ENCODE measurements around the gene SEC22B. TPM values are rescaled to one million over a fixed set of nuclear protein-coding genes. Genes with fewer than 3 reads are reported as not detected.
A peak's percentile ranks its signal among the peaks of the same experiment; 100 is the strongest.
"Not testable (repeated sequence)": the region's sequence is repeated elsewhere in the genome, so short reads cannot be mapped to it uniquely, and the experiment has no call there.

SEC22B gene
- total RNA-seq, 1 donor from 2014 or later, result 12.4 TPM

DNA sequence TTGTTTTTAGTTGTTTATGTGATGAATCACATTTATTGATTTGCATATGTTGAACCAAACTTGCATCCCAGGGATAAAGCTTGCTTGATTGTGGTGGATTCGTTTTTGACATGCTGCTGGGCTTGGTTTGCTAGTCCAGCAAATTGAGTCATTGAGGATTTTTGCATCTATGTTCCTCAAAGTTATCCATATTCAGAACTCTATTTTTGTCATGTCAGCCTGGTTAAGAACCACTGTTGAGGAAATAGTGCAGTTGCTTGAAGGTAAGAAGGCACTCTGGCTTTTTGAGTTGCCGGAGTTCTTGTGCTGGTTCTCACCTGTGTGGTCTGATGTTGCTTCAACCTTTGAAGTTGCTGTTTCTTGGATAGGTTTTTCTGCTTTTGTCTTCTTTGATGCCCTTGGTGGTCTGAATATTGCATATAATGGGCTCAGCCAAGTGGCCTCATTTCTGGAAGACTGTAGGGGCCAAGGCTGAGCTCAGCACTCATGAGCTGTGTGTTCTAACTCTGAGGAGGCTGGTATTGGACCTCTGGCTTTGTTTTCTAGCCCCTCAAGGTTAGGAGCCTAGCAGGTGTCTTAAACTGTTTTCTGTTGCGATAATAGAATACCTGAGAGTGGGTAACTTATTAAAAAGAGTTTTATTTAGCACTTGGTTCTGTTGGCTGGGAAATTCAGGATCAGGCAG lies 26.0 kb downstream of the SEC22B start:
- intact Hi-C loops (cut with DNase I); DNase-seq; ATAC-seq (ENCODE audit: poor library complexity): not testable (repeated sequence)

DNA sequence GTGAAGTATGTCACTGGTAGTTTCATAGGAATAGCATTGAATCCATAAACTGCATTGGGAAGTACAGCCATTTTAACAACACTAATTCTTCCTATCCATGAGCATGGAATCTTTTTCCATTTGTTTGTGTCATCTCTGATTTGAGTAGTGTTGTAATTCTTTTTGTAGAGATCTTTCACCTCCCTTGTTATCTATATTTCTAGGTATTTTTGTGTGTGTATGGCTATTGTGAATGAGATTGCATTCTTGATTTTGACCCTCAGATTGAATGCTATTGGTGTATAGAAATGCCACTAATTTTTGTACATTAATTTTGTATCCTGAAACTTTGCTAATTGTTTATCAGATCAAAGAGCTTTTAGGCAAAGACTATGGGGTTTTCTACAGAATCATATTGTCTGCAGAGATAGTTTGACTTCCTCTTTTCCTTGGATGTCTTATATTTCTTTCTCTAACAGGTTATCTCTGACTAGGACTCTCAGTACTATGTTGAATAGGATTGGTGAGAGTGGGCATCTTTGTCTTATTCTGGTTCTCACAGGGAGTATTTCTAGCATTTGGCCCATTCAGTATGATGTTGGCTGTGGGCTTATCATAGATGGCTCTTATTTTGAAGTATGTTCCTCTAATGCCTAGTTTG lies 26.8 kb downstream of the SEC22B start:
- ATAC-seq (ENCODE audit: poor library complexity); intact Hi-C loops (cut with DNase I); DNase-seq: not testable (repeated sequence)

DNA sequence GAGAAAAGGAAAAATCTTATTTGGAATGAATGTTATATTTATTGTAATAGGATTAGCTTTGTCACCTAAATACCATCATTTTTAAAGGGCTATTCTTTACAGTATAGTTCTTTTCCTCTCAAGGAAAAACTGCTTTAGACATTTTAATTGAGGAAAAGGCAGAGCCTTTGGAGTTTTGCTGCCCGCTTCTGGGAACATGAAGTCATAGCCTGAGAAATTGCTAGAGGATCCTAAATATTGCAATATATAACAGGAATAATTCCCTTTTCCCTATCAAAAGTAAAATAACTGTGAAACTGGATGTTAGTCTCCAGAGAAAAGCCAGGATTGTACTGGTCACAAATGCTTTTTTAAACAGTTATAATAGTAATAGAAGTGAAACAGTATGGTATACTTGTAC lies 30.5 kb downstream of the SEC22B start:
- DNase-seq; ATAC-seq (ENCODE audit: poor library complexity); intact Hi-C loops (cut with DNase I): not testable (repeated sequence)

DNA sequence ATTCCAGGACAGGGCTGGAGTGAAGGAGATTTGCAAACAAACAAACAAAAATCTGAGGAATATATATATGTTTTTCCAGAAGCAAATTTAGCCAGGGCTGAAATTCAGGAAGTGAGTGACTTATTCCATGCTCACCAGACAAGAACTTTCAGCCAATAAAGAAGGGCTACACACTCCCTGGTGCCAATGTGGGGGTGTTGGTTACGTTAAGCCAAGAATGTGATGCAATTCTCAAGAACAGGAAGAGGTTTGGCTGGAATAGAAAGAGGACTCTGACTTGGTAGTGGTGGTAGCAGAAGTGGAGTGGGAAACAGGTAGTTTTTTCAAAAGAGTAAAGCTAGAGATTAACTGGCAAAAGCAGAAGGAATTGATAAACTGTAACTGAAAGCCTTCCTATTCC lies 31.7 kb downstream of the SEC22B start:
- DNase-seq; intact Hi-C loops (cut with DNase I): not testable (repeated sequence)
- ATAC-seq (ENCODE audit: poor library complexity), result peak; percentile 77

DNA sequence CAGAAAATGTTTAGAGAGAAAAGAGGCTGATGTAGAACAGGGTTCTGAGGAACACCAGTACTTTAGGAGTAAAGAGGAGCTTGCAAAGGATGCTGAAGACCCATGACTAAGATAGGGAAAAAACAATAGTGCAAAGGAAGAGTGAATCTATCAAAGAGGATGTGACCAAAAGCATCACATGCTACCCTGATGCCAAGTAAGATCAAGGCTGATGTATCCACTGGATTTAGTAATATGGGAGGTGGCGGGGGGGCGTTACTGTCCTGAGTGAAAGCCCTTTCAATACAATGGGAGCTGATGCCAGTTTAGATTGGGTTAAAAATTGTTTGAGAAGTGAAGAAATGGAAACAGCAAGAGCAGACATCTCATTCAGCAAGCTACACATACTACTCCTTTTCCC lies 32.2 kb downstream of the SEC22B start:
- intact Hi-C loops (cut with DNase I); ATAC-seq (ENCODE audit: poor library complexity): not testable (repeated sequence)
- DNase-seq, result peak; percentile 36

DNA sequence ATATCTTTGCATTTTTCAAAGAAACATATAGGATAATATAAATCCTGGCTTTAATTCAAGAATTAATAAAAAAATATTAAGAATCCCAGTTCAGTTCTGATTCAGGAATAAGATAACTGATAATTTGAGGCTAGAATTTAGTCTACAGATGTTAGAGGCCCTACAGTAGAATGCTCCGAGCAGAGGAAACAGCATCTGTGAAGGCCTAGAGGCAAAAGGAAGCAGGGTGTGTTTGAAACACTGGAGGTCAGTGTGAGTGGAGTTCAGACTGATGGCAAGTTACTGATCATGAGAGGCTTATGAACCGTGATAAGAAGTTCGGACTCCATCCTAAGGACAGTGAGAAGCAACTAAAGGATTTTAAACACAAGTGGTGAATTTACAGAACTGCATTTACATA lies 33.0 kb downstream of the SEC22B start:
- intact Hi-C loops (cut with DNase I); ATAC-seq (ENCODE audit: poor library complexity); DNase-seq: not testable (repeated sequence)

DNA sequence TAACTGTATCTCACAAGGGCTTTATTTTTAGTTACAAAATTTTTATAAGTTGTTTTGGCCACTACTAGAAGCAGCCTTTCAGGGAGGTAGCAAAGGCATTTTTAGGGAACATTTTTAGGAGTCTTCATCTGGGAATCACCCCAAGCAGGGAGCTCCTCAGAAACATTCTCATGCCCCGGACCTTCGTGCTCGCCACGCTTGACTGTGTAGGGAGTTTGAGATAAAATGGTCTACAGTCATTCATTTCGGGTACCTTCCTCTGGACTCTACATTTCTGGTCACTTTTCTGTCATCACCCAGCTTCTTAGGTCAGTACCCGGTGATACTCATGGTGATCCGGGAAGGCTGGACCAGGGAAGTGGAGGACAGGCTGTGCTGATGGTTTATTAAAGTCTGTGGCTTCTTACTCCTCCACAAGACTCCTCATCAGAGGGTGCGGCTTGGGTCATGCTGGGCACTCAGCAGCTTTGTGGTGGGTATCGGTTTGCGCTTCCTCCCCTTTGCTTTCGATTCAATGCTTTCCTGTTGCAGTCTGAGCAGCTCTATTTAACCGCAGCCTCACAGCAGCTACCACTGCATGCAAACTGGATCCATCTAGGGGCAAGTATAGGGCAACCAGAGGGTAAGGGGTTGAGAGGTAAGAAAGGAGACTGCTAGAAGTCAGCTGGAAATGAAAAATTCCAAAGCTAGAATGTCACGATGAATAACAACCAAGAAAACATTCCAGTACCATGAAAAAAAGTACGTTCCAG lies 33.6 kb downstream of the SEC22B start:
- DNase-seq (peak; percentile 42), ATAC-seq (ENCODE audit: poor library complexity) (peak; percentile 57)
- intact Hi-C loops (cut with DNase I), result not testable (repeated sequence)

DNA sequence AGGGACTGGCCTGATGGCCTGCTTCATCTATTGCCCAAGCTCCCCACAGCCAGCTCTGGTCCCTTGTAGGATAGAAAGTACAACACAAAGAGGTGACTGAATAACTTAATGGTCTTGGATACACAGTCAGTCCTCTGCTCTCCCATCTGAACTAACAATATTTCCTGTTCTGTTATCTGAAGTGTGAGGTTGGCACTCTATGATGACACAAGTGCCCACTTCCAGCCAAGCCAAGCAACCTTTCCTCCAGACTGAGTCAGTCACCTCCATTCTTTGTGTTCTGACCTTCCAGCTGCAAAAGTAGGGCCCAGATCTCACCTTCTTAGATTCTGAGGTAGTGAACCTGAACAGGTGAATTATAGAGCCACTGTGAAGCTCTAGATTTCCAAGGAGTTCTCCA lies 34.5 kb downstream of the SEC22B start:
- DNase-seq; intact Hi-C loops (cut with DNase I): not testable (repeated sequence)
- peak; percentile 63 for ATAC-seq (ENCODE audit: poor library complexity)

DNA sequence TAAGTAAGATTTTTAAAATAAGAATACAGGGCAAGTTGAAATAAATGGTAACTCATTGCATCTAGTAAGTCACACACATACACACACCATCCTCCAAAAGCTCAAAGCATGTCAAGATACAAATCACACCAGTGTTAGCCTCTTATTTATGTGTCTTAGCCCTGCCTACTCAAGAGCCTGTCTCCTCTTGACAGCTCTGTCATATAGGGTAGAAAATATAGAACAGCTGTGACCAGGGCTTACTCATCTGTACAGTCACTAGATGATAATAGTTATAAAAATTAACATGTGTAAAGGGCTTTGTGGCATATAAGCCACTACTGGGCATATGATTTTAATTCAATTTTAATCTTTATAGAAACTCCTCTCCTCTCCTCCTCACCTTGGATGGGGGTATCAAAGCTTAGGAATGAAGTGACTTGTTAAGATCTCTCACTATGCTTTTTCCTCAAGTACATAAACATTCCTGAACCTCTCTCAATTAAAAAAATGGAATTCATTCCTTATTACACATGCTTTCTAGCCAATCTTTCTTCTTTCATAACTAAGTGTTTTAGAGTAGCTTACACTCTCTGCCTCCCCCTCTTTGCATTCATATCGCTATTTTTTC lies 35.6 kb downstream of the SEC22B start:
- ATAC-seq (ENCODE audit: poor library complexity); intact Hi-C loops (cut with DNase I); DNase-seq: not testable (repeated sequence)

DNA sequence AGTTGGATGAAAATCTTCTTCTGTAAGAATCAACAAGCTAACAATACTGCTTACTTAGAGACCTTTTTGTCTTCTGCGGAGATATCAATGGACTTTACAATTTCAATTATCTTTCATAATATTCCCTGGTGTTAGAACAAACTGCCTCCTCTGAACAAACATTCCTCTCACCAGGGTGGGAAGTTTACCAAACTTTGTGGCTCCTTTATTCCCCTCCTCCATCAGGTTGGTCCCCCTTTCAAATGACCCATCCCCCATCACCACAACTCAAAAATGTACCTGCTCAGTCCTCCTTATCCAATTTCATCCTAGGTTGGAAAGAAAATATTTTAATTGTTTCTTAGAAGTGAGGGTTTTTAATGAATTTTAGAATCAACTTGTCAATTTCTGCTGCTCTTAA lies 40.2 kb downstream of the SEC22B start:
- intact Hi-C loops (cut with DNase I); DNase-seq: not testable (repeated sequence)

DNA sequence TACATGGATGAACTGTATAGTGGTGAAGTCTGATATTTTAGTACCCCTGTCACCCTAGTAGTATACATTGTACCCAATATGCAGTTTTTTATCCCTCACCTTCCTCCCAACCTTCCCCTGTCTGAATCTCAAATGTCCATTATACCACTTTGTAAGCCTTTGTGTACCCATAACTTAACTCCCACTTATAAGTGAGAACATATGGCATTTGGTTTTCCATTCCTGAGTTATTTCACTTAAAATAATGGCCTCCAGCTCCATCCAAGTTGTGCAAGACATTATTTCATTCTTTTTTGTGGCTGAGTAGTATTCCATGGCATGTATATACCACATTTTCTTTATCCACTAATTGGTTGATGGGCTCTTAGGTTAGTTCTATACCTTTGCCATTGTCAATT lies 42.4 kb downstream of the SEC22B start:
- not testable (repeated sequence) for ATAC-seq (ENCODE audit: poor library complexity)

More for the DNA sequence above, 40.2 kb downstream of the SEC22B start:
- ATAC-seq (ENCODE audit: poor library complexity), result not testable (repeated sequence)

DNA sequence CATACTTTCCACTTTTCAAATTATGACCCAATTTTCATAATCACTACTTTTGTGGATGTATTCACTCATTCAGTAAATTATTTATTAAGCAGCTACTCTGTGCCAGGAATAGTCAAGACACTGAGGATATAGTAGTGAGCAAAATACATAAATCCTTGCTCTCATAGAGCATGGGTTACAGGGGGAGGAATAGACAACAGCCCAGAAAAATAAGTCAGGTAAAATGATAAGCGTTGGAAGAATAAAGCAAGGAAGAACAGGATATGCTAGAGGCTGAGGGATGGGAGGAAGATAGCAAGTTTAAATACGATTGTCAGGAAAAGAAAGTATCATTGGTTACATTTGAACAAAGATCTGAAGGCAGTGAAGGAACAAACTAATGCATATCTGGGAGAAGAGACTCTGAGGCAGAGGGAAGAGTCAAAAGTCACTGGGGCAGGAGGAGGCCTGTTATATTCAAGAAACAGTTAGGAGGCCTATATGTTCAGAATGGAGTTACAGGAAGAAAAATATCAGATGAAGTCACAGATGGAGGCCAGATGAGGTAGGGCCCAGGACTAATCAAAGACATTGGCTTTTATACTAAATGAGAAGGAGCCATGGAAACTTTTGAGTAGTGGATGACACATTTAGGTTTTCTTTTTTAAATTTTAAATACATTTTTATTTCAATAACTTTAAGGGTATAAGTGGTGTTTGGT lies 42.9 kb downstream of the SEC22B start:
- intact Hi-C loops (cut with DNase I), result no loop called here
- no peak for ATAC-seq (ENCODE audit: poor library complexity)
- DNase-seq, result no peak

More for the DNA sequence above, 42.4 kb downstream of the SEC22B start:
- DNase-seq; intact Hi-C loops (cut with DNase I): not testable (repeated sequence)

DNA sequence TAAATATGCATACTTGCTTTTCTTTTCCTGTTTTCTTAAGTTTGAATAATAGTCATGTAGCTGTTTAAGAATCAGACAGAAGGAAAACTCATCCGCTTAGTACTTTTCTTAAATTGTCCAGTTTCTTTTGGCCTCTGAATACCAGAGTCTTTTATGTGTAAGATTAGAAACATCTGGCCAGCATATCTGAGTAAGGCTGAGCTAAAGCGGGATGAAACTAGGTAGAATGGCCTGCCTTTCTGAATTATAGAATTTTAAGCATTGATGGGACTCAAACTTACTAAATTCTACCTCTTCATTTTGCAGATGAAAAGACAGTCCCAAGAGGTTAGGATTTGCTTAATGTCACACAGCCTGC lies 43.9 kb downstream of the SEC22B start:
- ATAC-seq (ENCODE audit: poor library complexity), result peak; percentile 21
- DNase-seq; intact Hi-C loops (cut with DNase I): not testable (repeated sequence)

DNA sequence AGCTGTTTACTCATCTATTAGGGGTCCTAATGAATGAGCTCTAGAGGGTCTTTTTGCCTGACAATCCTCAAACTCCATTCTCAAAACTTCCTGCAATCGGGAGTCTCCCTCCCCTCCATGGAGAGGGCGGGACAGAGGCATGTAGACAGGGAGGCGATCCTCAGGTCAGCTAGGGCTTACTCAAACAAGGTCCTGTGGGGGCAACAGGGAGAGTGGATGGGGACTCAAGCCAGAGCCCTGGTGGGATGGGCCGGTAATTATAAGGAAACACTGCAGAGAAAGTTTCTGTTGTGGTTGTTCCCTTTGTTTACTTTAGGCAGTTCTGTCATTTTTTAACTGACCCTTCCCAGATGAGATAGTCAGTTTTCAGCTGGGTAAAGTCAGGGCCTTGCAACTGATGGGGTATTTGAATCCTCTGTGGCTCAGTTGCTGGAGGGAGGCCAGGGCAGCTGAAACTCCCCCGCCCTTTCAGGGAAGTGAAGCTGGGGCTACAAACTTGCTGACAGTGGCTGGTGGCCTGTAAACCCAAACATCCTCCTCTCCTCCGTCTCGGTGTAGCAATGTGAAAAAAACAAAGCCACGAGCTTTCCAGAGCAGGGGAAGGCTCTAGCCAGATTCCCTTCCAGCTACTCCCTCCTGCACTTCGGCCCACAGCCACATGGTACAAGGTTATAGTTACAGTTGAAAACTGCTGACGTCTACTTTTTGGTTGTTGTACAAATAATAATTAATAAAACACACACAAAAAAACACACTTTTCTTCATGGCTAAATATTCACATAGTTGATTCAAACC lies 44.5 kb downstream of the SEC22B start:
- intact Hi-C loops (cut with DNase I), result not testable (repeated sequence)

DNA sequence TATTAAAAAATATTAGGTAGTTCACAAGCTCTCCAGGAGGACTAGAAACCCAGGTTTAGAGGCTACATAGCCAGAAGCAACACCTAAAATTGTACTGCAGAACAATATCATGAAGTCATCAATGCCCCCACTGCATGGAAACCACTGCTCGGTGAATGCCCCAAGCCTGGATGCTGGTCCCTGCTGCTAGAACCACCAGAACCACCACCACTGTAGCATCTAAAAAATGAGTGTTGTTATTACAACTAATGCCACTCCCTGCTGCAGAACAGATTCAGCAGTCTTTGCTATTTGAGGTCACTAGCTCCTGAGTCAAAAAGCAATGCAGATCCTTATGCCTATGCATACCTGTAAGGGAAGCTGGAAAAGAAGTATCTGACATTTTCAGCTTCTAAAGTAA lies 48.4 kb downstream of the SEC22B start:
- ATAC-seq (ENCODE audit: poor library complexity); intact Hi-C loops (cut with DNase I); DNase-seq: not testable (repeated sequence)

More for the DNA sequence above, 44.5 kb downstream of the SEC22B start:
- ATAC-seq (ENCODE audit: poor library complexity) (peak; percentile 93), DNase-seq (peak; percentile 79)

DNA sequence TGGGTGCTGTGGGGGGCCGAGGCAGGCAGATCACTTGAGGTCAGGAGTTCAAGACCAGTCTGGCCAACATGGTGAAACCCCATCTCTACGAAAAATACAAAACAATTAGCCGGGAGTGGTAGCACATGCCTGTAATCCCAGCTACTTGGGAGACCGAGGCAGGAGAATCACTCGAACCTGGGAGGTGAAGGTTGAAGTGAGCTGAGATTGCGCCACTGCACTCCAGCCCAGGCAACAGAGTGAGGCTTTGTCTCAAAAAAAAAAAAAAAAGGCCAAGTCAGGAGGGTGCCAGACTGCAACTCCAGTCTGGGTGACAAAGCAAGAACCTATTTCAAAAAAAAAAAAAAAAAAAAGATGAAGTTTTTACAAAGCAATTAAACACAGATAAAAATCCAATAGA lies 50.1 kb downstream of the SEC22B start:
- intact Hi-C loops (cut with DNase I); DNase-seq; ATAC-seq (ENCODE audit: poor library complexity): not testable (repeated sequence)

DNA sequence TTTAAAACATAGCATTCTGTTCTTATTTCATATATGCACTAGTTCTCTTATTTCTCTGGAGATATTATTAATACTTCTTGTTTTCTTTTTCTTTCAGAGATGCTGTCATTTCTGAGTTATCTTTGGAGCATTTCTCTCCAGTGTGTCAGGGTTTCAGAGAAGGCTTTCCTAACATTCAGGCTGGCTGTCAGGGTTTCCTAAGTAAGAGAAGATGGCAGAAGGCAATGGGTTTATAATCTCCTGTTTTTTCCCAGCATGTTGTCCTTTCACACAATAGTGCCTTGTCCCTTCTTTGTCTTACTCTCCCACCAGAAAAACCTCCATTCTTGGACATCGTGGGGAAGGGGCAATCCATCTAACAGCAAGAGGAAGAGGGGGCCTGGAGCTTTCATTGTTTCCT lies 51.7 kb downstream of the SEC22B start:
- ATAC-seq (ENCODE audit: poor library complexity); intact Hi-C loops (cut with DNase I); DNase-seq: not testable (repeated sequence)
